ENCODE data around the gene FIBIN. TPM values are rescaled to one million over a fixed set of nuclear protein-coding genes. Genes with fewer than 3 reads are reported as not detected.

The FIBIN gene
- total and polyA plus RNA-seq, 2 experiments from 2014 or later: 0.21 to 0.66 TPM

GRCh38 chr11:26958702-26959049, 35.2 kb upstream of the FIBIN start:
- Histone ChIP-seq H3K27ac (ENCODE audit: low read depth) (no peak overlapping the region), H4K20me1 (replicated peaks; ENCODE audit: insufficient read depth) (no peaks in the 10 kb centered on the region), H2AFZ (no peak overlapping the region), H3K4me2 (no peak overlapping the region), H3K79me2 (replicated peaks; ENCODE audit: insufficient read depth) (no peaks in the 10 kb centered on the region), H3K4me1 (ENCODE audit: insufficient read depth) (no peaks in the 10 kb centered on the region), H3F3A (replicated peaks; ENCODE audit: low read depth) (no peaks in the 10 kb centered on the region), H3K36me3 (ENCODE audit: insufficient read depth) (no peaks in the 10 kb centered on the region), H3K9me2 (ENCODE audit: insufficient read depth) (no peaks in the 10 kb centered on the region), H3K27me3 (ENCODE audit: insufficient read depth) (no peaks in the 10 kb centered on the region), H3K4me3 (no peak overlapping the region)
- ATAC-seq: no peak
- no peak overlapping the region for H3K27ac Mint-ChIP-seq
- peaks cover 3% of the 10 kb centered on the region for H3K27me3 Mint-ChIP-seq (ENCODE audit: insufficient read depth, low read depth, poor library complexity)
- H3K4me3 Mint-ChIP-seq: no peak overlapping the region
- DNase-seq (ENCODE audit: low spot score): no peak
- TF ChIP-seq POLR2AphosphoS5 (IDR thresholded peaks at IDR 0.05; ENCODE audit: low read depth) (no peak), ZNF331 (CRISPR knock-in tag; IDR thresholded peaks at IDR 0.05; ENCODE audit: low read depth) (no peak), EZH2 (IDR thresholded peaks at IDR 0.05; ENCODE audit: low read depth, unreplicated experiment) (no peak)
- no peaks in the 10 kb centered on the region for H3K9me3 Mint-ChIP-seq
- no peaks in the 10 kb centered on the region for H3K36me3 Mint-ChIP-seq (ENCODE audit: low read depth)
- H3K4me1 Mint-ChIP-seq: no peaks in the 10 kb centered on the region

GRCh38 chr11:26960281-26960680, 33.6 kb upstream of the FIBIN start:
- no peak for DNase-seq (ENCODE audit: low spot score)
- peaks cover 5% of the 10 kb centered on the region; the same call in 2 of the 3 replicates for H3K4me1 Mint-ChIP-seq
- Histone ChIP-seq H3F3A (replicated peaks; ENCODE audit: low read depth) (no peaks in the 10 kb centered on the region), H2AFZ (no peak overlapping the region), H4K20me1 (replicated peaks; ENCODE audit: insufficient read depth) (no peaks in the 10 kb centered on the region), H3K4me1 (ENCODE audit: insufficient read depth) (peaks cover 7% of the 10 kb centered on the region; the same call in 1 of the 2 replicates), H3K79me2 (replicated peaks; ENCODE audit: insufficient read depth) (no peaks in the 10 kb centered on the region), H3K4me3 (no peak overlapping the region), H3K27me3 (ENCODE audit: insufficient read depth) (no peaks in the 10 kb centered on the region), H3K27ac (ENCODE audit: low read depth) (no peak overlapping the region), H3K4me2 (no peak overlapping the region), H3K9me2 (ENCODE audit: insufficient read depth) (peaks cover 3% of the 10 kb centered on the region; the same call in 1 of the 2 replicates), H3K36me3 (ENCODE audit: insufficient read depth) (no peaks in the 10 kb centered on the region)
- H3K36me3 Mint-ChIP-seq (ENCODE audit: low read depth): peaks cover 5% of the 10 kb centered on the region; the same call in 2 of the 3 replicates
- no peak overlapping the region for H3K4me3 Mint-ChIP-seq
- H3K27ac Mint-ChIP-seq: no peak overlapping the region
- H3K9me3 Mint-ChIP-seq: peaks cover 4% of the 10 kb centered on the region; the same call in 2 of the 3 replicates
- no peak for ATAC-seq
- H3K27me3 Mint-ChIP-seq (ENCODE audit: insufficient read depth, low read depth, poor library complexity): peaks cover 6% of the 10 kb centered on the region
- no peak for TF ChIP-seq REST (IDR thresholded peaks at IDR 0.05; ENCODE audit: unreplicated experiment)
- TF ChIP-seq ZNF114 (CRISPR knock-in tag; IDR thresholded peaks at IDR 0.05): no peak
- no peak for TF ChIP-seq ETS1 (IDR thresholded peaks at IDR 0.05)
- no peak for TF ChIP-seq CREB1 (CRISPR knock-in tag; IDR thresholded peaks at IDR 0.05; ENCODE audit: low read depth)
- TF ChIP-seq EZH2phosphoT487 (IDR thresholded peaks at IDR 0.05; ENCODE audit: unreplicated experiment): no peak
- TF ChIP-seq ZNF331 (CRISPR knock-in tag; IDR thresholded peaks at IDR 0.05; ENCODE audit: low read depth): no peak
- no peak for TF ChIP-seq JUNB (IDR thresholded peaks at IDR 0.05; ENCODE audit: unreplicated experiment)
